H1 (cell line): ENCODE data around the gene FGGY. TPM values are rescaled to one million over a fixed set of nuclear protein-coding genes. Genes with fewer than 3 reads are reported as not detected.

Source experiments
- ASH2L ChIP-seq: fragments of 200-600, 300-600 bp; sonication (generic); IDR thresholded peaks from one replicate; pipeline ENCODE4 v1.7.1; 2017; ENCODE audit warnings: low read length
- MAX ChIP-seq: IDR thresholded peaks from 2 replicates; pipeline ENCODE4 v1.6.1; 2012; ENCODE audit warnings: inconsistent platforms
- SIRT6 ChIP-seq: IDR thresholded peaks from one replicate; pipeline ENCODE4 v1.7.1; 2012; ENCODE audit warnings: low read length, inconsistent platforms
- polyA plus RNA-seq, 7 experiments: library from polyadenylated mRNA; depleted of rRNA in 3 of 7; stranded (reverse) in 5 of 7; unstranded in 2 of 7; fragments of >200 nt in 5 of 7; fragments of 200-250 nt in 2 of 7; gene quantifications; 1 replicate in 5 of 7; 2 replicates in 1 of 7; 4 replicates in 1 of 7; pipeline versions ENCODE4 v1.2.1 to v1.2.3, GENCODE V29; 2011 to 2013; ENCODE audit warnings: missing spikeins in 2 of 7, mixed read lengths in 2 of 7
- total RNA-seq: library from RNA; stranded (reverse); fragmentation: NEBNext Ultra II Directional; extraction: Animal tissue kit (Norgen Biotek cat#: 25700); gene quantifications from 2 replicates; pipeline ENCODE4 v1.2.1, GENCODE V29; 2021

FGGY gene
- total and polyA plus RNA-seq, 2 of the 8 experiments (the other 6 are each of a cell fraction or from before 2014, with no cell fraction given): 10.3 to 12.5 TPM

- TF ChIP-seq SIRT6: no peak
- no peak for TF ChIP-seq MAX
- TF ChIP-seq ASH2L: no peak
Measured at GRCh38 chr1:59736744-59737143, 439.9 kb downstream of the FGGY start (continued).
